ENCODE measurements around the gene PCYT2. TPM values are rescaled to one million over a fixed set of nuclear protein-coding genes. Genes with fewer than 3 reads are reported as not detected.

The PCYT2 gene
- total RNA-seq, 1 experiment from 2014 or later: 51.5 TPM

- no peak overlapping the region for H3K9ac ChIP-seq (ENCODE audit: low read length)
- H2AFZ ChIP-seq (ENCODE audit: low read depth, low read length, poor library complexity, severe bottlenecking): no peak overlapping the region
- DNase-seq (ENCODE audit: low read depth, low spot score) (no peak), ATAC-seq (no peak)
- H3K4me1 ChIP-seq (ENCODE audit: control insufficient read depth in 1 of 2, insufficient read depth in 2 of 2, low read length in 2 of 2): peaks cover 0 to 20% of the 10 kb centered on the region in 2 experiments
- H3K27me3 ChIP-seq (ENCODE audit: insufficient read depth, low read length): no peaks in the 10 kb centered on the region
- H3K79me2 ChIP-seq (ENCODE audit: insufficient read depth, low read length): no peaks in the 10 kb centered on the region; the same call in 1 of the 2 replicates
- ChIA-PET RAD21 (ENCODE audit: low non-redundant PET in 1 of 2, low total read pairs in 2 of 2, uncharacterized antibody in 2 of 2, unreplicated experiment in 2 of 2) (no interaction called here), CTCF (no interaction called here), POLR2A (interaction anchor here (0.6 kb wide), 1 partner anchor 25 kb away, joined by 3 read pairs; no protein-coding TSS in a partner anchor)
- H4K20me1 ChIP-seq (ENCODE audit: insufficient read depth): no peaks in the 10 kb centered on the region
- peaks cover 0 to 19% of the 10 kb centered on the region in 2 experiments; a peak in 2 of 4 replicates for H3K36me3 ChIP-seq (ENCODE audit: control insufficient read depth in 1 of 2, insufficient read depth in 2 of 2, low read length in 2 of 2)
- BruUV-seq (replicated peaks): TSS peak; percentile 30
- no peak overlapping the region for H3K4me2 ChIP-seq (ENCODE audit: low read length)
- intact Hi-C loops (cut with micrococcal nuclease): no loop called here
- no peaks in the 10 kb centered on the region for H3K9me3 ChIP-seq (ENCODE audit: control insufficient read depth in 1 of 2, insufficient read depth in 1 of 2, low read depth in 1 of 2, low read length in 2 of 2)
- no peak for TF ChIP-seq CEBPB (IDR thresholded peaks at IDR 0.05; ENCODE audit: low read depth)
- no peak for TF ChIP-seq POLR2A (IDR thresholded peaks at IDR 0.05; ENCODE audit: borderline replicate concordance, extremely low read depth, insufficient read depth, insufficient read length)
- no peak overlapping the region for H3K27ac ChIP-seq (ENCODE audit: low read depth, low read length)
- H3K9me2 ChIP-seq (ENCODE audit: insufficient read depth): no peaks in the 10 kb centered on the region
- H3K4me3 ChIP-seq (replicated peaks in 1 of 2; ENCODE audit: low read depth in 1 of 2, low read length in 2 of 2): no peak overlapping the region
These were observed 6.4 kb downstream of the PCYT2 start for GRCh38 chr17:81904600-81905423.

- Histone ChIP-seq H3K9me2 (ENCODE audit: insufficient read depth) (no peaks in the 10 kb centered on the region), H3K9me3 (ENCODE audit: control insufficient read depth in 1 of 2, insufficient read depth in 1 of 2, low read depth in 1 of 2, low read length in 2 of 2) (no peaks in the 10 kb centered on the region), H4K20me1 (ENCODE audit: insufficient read depth) (no peaks in the 10 kb centered on the region), H3K4me1 (ENCODE audit: control insufficient read depth in 1 of 2, insufficient read depth in 2 of 2, low read length in 2 of 2) (peaks cover 5 to 25% of the 10 kb centered on the region in 2 experiments), H2AFZ (ENCODE audit: low read depth, low read length, poor library complexity, severe bottlenecking) (no peak overlapping the region), H3K4me3 (replicated peaks in 1 of 2; ENCODE audit: low read depth in 1 of 2, low read length in 2 of 2) (no peak overlapping the region), H3K36me3 (ENCODE audit: control insufficient read depth in 1 of 2, insufficient read depth in 2 of 2, low read length in 2 of 2) (peaks cover 0 to 26% of the 10 kb centered on the region in 2 experiments; a peak in 2 of 4 replicates), H3K79me2 (ENCODE audit: insufficient read depth, low read length) (no peaks in the 10 kb centered on the region; the same call in 1 of the 2 replicates), H3K27me3 (ENCODE audit: insufficient read depth, low read length) (no peaks in the 10 kb centered on the region), H3K9ac (ENCODE audit: low read length) (no peak overlapping the region), H3K27ac (ENCODE audit: low read depth, low read length) (peak overlapping the region; percentile 0; the same call in 1 of the 2 replicates), H3K4me2 (ENCODE audit: low read length) (no peak overlapping the region)
- ATAC-seq: no peak
- ChIA-PET POLR2A (interaction anchor here (0.6 kb wide), 1 partner anchor 24 kb away, joined by 3 read pairs; no protein-coding TSS in a partner anchor), CTCF (no interaction called here), RAD21 (ENCODE audit: low non-redundant PET in 1 of 2, low total read pairs in 2 of 2, uncharacterized antibody in 2 of 2, unreplicated experiment in 2 of 2) (no interaction called here)
- TF ChIP-seq YY1 (IDR thresholded peaks at IDR 0.05; ENCODE audit: extremely low read depth, insufficient replicate concordance, low read depth, low read length) (no peak), EZH2 (IDR thresholded peaks at IDR 0.05) (no peak), CBX3 (IDR thresholded peaks at IDR 0.05; ENCODE audit: low read depth) (no peak), CEBPB (IDR thresholded peaks at IDR 0.05; ENCODE audit: low read depth) (no peak), RAD21 (IDR thresholded peaks at IDR 0.05; ENCODE audit: low read depth) (no peak), EGR1 (IDR thresholded peaks at IDR 0.05; ENCODE audit: low read depth) (no peak), SIN3A (IDR thresholded peaks at IDR 0.05; ENCODE audit: low read depth) (no peak), ZNF274 (IDR thresholded peaks at IDR 0.05; ENCODE audit: low read depth, low read length) (no peak)
- no peak for DNase-seq (ENCODE audit: low read depth, low spot score)
- BruUV-seq (replicated peaks): no TSS peak
- intact Hi-C loops (cut with micrococcal nuclease): no loop called here
These were observed 7.2 kb downstream of the PCYT2 start for GRCh38 chr17:81903896-81904599.
